IMR-90 (cell line): ENCODE measurements around the gene PLPP3. TPM values are rescaled to one million over a fixed set of nuclear protein-coding genes. Genes with fewer than 3 reads are reported as not detected.

Source experiments
- ATAC-seq: fragments of 200-7000 bp; cut with Tn5 transposase; 2 replicates; pipeline ENCODE4 v1.9.1; 2020; ENCODE audit warnings: low read depth, mild to moderate bottlenecking, moderate library complexity
- BruUV-seq: library from RNA; stranded (reverse); fragments of 400-500 nt; replicated peaks from 2 replicates; lab custom pipeline; 2021; lab: Mats Ljungman, UMichigan
- CTCF ChIA-PET: fragments of 300-600 bp; formaldehyde crosslinking; extraction: SDS; loops from one replicate; lab custom pipeline; 2021; ENCODE audit warnings: antibody characterized with exemption; lab: Yijun Ruan, JAX
- POLR2A ChIA-PET: fragments of 300-600 bp; sonication (Branson Sonifier 250); formaldehyde crosslinking; loops from one replicate; lab custom pipeline; 2022; ENCODE audit warnings: antibody characterized with exemption; ENCODE audit not compliant: unreplicated experiment; lab: Charles Lee
- DNase-seq: peaks from one replicate; pipeline ENCODE4 v3.0.0; 2013
- H2AFZ ChIP-seq: replicated peaks from 2 replicates; pipeline ENCODE3; 2013; ENCODE audit warnings: low read length, mild to moderate bottlenecking; ENCODE audit not compliant: poor library complexity
- H2AK5ac ChIP-seq: 2 replicates; pipeline ENCODE4 v1.6.1; 2013; ENCODE audit warnings: low read depth, low read length, inconsistent platforms
- H2AK9ac ChIP-seq: replicated peaks from 2 replicates; pipeline ENCODE3; 2013; ENCODE audit warnings: mild to moderate bottlenecking, low read depth, low read length, moderate library complexity; ENCODE audit not compliant: poor library complexity
- H2BK120ac ChIP-seq: 2 replicates; pipeline ENCODE4 v1.6.1; 2013; ENCODE audit warnings: low read depth, low read length, inconsistent platforms
- H2BK15ac ChIP-seq: 3 replicates; pipeline ENCODE4 v1.6.1; 2013; ENCODE audit warnings: low read depth, low read length, inconsistent platforms
- H2BK20ac ChIP-seq: 2 replicates; pipeline ENCODE4 v1.6.1; 2013; ENCODE audit warnings: low read depth, mild to moderate bottlenecking, inconsistent platforms, low read length, moderate library complexity
- H2BK5ac ChIP-seq: 2 replicates; pipeline ENCODE4 v1.6.1; 2013; ENCODE audit warnings: mild to moderate bottlenecking, low read depth, low read length, inconsistent platforms; ENCODE audit not compliant: poor library complexity, severe bottlenecking
- H3K14ac ChIP-seq: replicated peaks from 2 replicates; pipeline ENCODE4 v1.6.1; 2013; ENCODE audit warnings: low read depth, low read length, inconsistent platforms
- H3K18ac ChIP-seq: 2 replicates; pipeline ENCODE4 v1.6.1; 2013; ENCODE audit warnings: low read depth, low read length, control low read depth
- H3K23ac ChIP-seq: 2 replicates; pipeline ENCODE4 v1.6.1; 2013; ENCODE audit warnings: low read depth, low read length, inconsistent platforms
- H3K27ac ChIP-seq: 2 replicates; pipeline ENCODE4 v1.5.1; 2013; ENCODE audit warnings: mild to moderate bottlenecking, control low read depth, low read length; ENCODE audit not compliant: insufficient read depth
- H3K27me3 ChIP-seq: 2 replicates; pipeline ENCODE4 v1.6.1; 2013; ENCODE audit warnings: low read length; ENCODE audit not compliant: control insufficient read depth, insufficient read depth
- H3K36me3 ChIP-seq: 2 replicates; pipeline ENCODE4 v1.6.1; 2013; ENCODE audit warnings: low read length, mixed read lengths; ENCODE audit not compliant: control insufficient read depth, insufficient read depth
- H3K4ac ChIP-seq: 2 replicates; pipeline ENCODE4 v1.6.1; 2013; ENCODE audit warnings: low read depth, low read length, inconsistent platforms
- H3K4me1 ChIP-seq: 2 replicates; pipeline ENCODE4 v1.6.1; 2013; ENCODE audit warnings: low read length, mixed read lengths; ENCODE audit not compliant: control insufficient read depth, insufficient read depth
- H3K4me2 ChIP-seq: 2 replicates; pipeline ENCODE4 v1.6.1; 2013; ENCODE audit warnings: low read depth, mild to moderate bottlenecking, control low read depth, low read length, moderate library complexity
- H3K4me3 ChIP-seq: 2 replicates; pipeline ENCODE4 v1.5.1; 2013; ENCODE audit warnings: low read depth, mild to moderate bottlenecking, control low read depth, low read length, moderate library complexity; ENCODE audit not compliant: insufficient read depth
- H3K56ac ChIP-seq: 2 replicates; pipeline ENCODE4 v1.6.1; 2013; ENCODE audit warnings: low read length, inconsistent platforms; ENCODE audit not compliant: insufficient read depth; ENCODE audit errors: extremely low read depth
- H3K79me1 ChIP-seq, 2 experiments: 2 replicates each; pipeline ENCODE4 v1.6.1; 2013; ENCODE audit warnings: low read length in 2 of 2, inconsistent platforms in 1 of 2, low read depth in 1 of 2
- H3K9ac ChIP-seq: 2 replicates; pipeline ENCODE4 v1.6.1; 2013; ENCODE audit warnings: low read depth, low read length, control low read depth
- H3K9me1 ChIP-seq: 2 replicates; pipeline ENCODE4 v1.6.1; 2013; ENCODE audit warnings: low read length, inconsistent platforms; ENCODE audit not compliant: insufficient read depth
- H3K9me3 ChIP-seq: 2 replicates; pipeline ENCODE4 v1.6.1; 2013; ENCODE audit warnings: low read length; ENCODE audit not compliant: control insufficient read depth, insufficient read depth
- H4K20me1 ChIP-seq: 2 replicates; pipeline ENCODE4 v1.6.1; 2013; ENCODE audit warnings: low read length, inconsistent platforms; ENCODE audit not compliant: insufficient read depth
- H4K5ac ChIP-seq: 2 replicates; pipeline ENCODE4 v1.6.1; 2013; ENCODE audit warnings: mild to moderate bottlenecking, low read depth, low read length, control low read depth
- H4K8ac ChIP-seq, 2 experiments: 2 replicates each; pipeline ENCODE4 v1.6.1; 2013; ENCODE audit warnings: low read depth in 2 of 2, low read length in 2 of 2, control low read depth in 1 of 2, inconsistent platforms in 1 of 2
- H4K91ac ChIP-seq: 2 replicates; pipeline ENCODE4 v1.6.1; 2013; ENCODE audit warnings: low read depth, low read length, inconsistent platforms; ENCODE audit not compliant: insufficient read depth
- BHLHE40 ChIP-seq: fragments of 150-350 bp; IDR thresholded peaks from 2 replicates; pipeline ENCODE4 v1.6.1; 2016; ENCODE audit warnings: mild to moderate bottlenecking, low read depth, low read length
- CEBPB ChIP-seq: IDR thresholded peaks from 2 replicates; pipeline ENCODE4 v1.6.1; 2012; ENCODE audit warnings: low read depth, low read length, improper control_type of control experiment
- CHD1 ChIP-seq: IDR thresholded peaks from 2 replicates; pipeline ENCODE4 v1.6.1; 2012; ENCODE audit warnings: low read depth, low read length, improper control_type of control experiment
- ELK1 ChIP-seq: fragments of 150-350 bp; IDR thresholded peaks from 2 replicates; pipeline ENCODE4 v1.6.1; 2016; ENCODE audit warnings: low read depth, mild to moderate bottlenecking, low read length, moderate library complexity, borderline replicate concordance
- FOS ChIP-seq: fragments of 150-350 bp; IDR thresholded peaks from 2 replicates; pipeline ENCODE4 v1.6.1; 2016; ENCODE audit warnings: low read depth, low read length
- MAFK ChIP-seq: IDR thresholded peaks from 2 replicates; pipeline ENCODE4 v1.6.1; 2012; ENCODE audit warnings: low read depth, low read length, improper control_type of control experiment
- MAZ ChIP-seq: IDR thresholded peaks from 2 replicates; pipeline ENCODE4 v1.6.1; 2012; ENCODE audit warnings: low read depth, mild to moderate bottlenecking, low read length, improper control_type of control experiment, moderate library complexity, borderline replicate concordance
- MXI1 ChIP-seq: IDR thresholded peaks from 2 replicates; pipeline ENCODE4 v1.6.1; 2012; ENCODE audit warnings: low read depth, mild to moderate bottlenecking, low read length, moderate library complexity, borderline replicate concordance
- POLR2A ChIP-seq: IDR thresholded peaks from 2 replicates; pipeline ENCODE4 v1.6.1; 2012; ENCODE audit warnings: mild to moderate bottlenecking, low read depth, low read length
- RAD21 ChIP-seq: IDR thresholded peaks from 2 replicates; pipeline ENCODE4 v1.6.1; 2012; ENCODE audit warnings: low read length, improper control_type of control experiment
- RCOR1 ChIP-seq: IDR thresholded peaks from 2 replicates; pipeline ENCODE4 v1.6.1; 2012; ENCODE audit warnings: mild to moderate bottlenecking, low read length, improper control_type of control experiment; ENCODE audit not compliant: insufficient replicate concordance
- RFX5 ChIP-seq: IDR thresholded peaks from 2 replicates; pipeline ENCODE4 v1.8.0; 2012; ENCODE audit warnings: low read depth, mild to moderate bottlenecking, low read length, moderate library complexity
- SMC3 ChIP-seq: fragments of 150-350 bp; IDR thresholded peaks from 2 replicates; pipeline ENCODE4 v1.6.1; 2016; ENCODE audit warnings: low read depth, mild to moderate bottlenecking, antibody characterized with exemption, low read length, moderate library complexity
- USF2 ChIP-seq: fragments of 150-350 bp; IDR thresholded peaks from 2 replicates; pipeline ENCODE4 v1.6.1; 2017; ENCODE audit warnings: mild to moderate bottlenecking, antibody characterized with exemption, low read length, low read depth
- WGBS, 2 experiments: methylation state at CpG; one replicate each; pipeline versions ENCODE4 v1.1.5 to v1.1.7; 2013; ENCODE audit warnings: missing lambda C conversion rate in 2 of 2; ENCODE audit not compliant: insufficient read length in 1 of 2; ENCODE audit errors: extremely low coverage in 2 of 2; 5-methylcytosine and 5-hydroxymethylcytosine counted together
- dilution Hi-C: fragments of 300-500 bp; cut with HindIII; formaldehyde crosslinking; loops from one replicate; pipeline ENCODE4 v1.14.3; 2018; ENCODE audit warnings: low sequenced_read_pairs; ENCODE audit not compliant: unreplicated experiment
- in situ Hi-C: fragments of 300-500 bp; cut with MboI; formaldehyde crosslinking; loops from 3 replicates; pipeline ENCODE4 v1.14.3; 2019; ENCODE audit warnings: low sequenced_read_pairs, inconsistent platforms, mixed read lengths
- intact Hi-C: fragments of 100-400 bp; cut with micrococcal nuclease; formaldehyde crosslinking; loops from 2 replicates; pipeline ENCODE4 v1.10.0; 2022
- polyA plus RNA-seq, 3 experiments: library from polyadenylated mRNA; depleted of rRNA; stranded (reverse); fragments of >200 nt; gene quantifications; 2 replicates each; pipeline ENCODE4 v1.2.3, GENCODE V29; 2012; ENCODE audit warnings: low replicate concordance in 1 of 3
- total RNA-seq: library from RNA; depleted of rRNA; stranded (reverse); fragments of >200 nt; gene quantifications from 2 replicates; pipeline ENCODE4 v1.2.3, GENCODE V29; 2012
- TF ChIP-seq, protein P1 (sequence below): conservative IDR thresholded peaks from 2 replicates; pipeline ENCODE4 v1.5.1; 2012; ENCODE audit warnings: mild to moderate bottlenecking, low read depth, low read length, improper control_type of control experiment

Gene PLPP3
- total and polyA plus RNA-seq, 2 of the 4 experiments (the other 2 are of a cell fraction) = 49.9 to 56.6 TPM

GRCh38 chr1:56453417-56454078 lies 125.8 kb downstream of the PLPP3 start:
- TF ChIP-seq RCOR1 (no peak), USF2 (no peak), ELK1 (no peak), POLR2A (no peak), SMC3 (no peak), FOS (no peak), CHD1 (no peak), RFX5 (no peak), MAZ (no peak), BHLHE40 (no peak), MXI1 (no peak), MAFK (no peak), RAD21 (no peak), CEBPB (no peak)
- TF ChIP-seq, protein P1, sequence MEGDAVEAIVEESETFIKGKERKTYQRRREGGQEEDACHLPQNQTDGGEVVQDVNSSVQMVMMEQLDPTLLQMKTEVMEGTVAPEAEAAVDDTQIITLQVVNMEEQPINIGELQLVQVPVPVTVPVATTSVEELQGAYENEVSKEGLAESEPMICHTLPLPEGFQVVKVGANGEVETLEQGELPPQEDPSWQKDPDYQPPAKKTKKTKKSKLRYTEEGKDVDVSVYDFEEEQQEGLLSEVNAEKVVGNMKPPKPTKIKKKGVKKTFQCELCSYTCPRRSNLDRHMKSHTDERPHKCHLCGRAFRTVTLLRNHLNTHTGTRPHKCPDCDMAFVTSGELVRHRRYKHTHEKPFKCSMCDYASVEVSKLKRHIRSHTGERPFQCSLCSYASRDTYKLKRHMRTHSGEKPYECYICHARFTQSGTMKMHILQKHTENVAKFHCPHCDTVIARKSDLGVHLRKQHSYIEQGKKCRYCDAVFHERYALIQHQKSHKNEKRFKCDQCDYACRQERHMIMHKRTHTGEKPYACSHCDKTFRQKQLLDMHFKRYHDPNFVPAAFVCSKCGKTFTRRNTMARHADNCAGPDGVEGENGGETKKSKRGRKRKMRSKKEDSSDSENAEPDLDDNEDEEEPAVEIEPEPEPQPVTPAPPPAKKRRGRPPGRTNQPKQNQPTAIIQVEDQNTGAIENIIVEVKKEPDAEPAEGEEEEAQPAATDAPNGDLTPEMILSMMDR = no peak
- Histone ChIP-seq H3K79me1 (no peaks in the 10 kb centered on the region), H3K9me1 (no peaks in the 10 kb centered on the region; the same call in 1 of the 2 replicates), H3K4me1 (peaks cover 7% of the 10 kb centered on the region; the same call in 1 of the 2 replicates), H4K91ac (no peak overlapping the region), H3K18ac (no peak overlapping the region; the same call in 1 of the 2 replicates), H2AFZ (no peak overlapping the region), H3K36me3 (no peaks in the 10 kb centered on the region), H3K27ac (no peak overlapping the region), H2AK9ac (no peak overlapping the region), H3K14ac (no peak overlapping the region), H3K4me2 (no peak overlapping the region), H2BK120ac (no peak overlapping the region), H2AK5ac (no peak overlapping the region), H2BK20ac (no peak overlapping the region), H3K9ac (no peak overlapping the region), H4K20me1 (no peaks in the 10 kb centered on the region), H2BK5ac (no peak overlapping the region), H3K23ac (no peak overlapping the region), H3K27me3 (no peaks in the 10 kb centered on the region), H3K9me3 (no peaks in the 10 kb centered on the region), H4K5ac (no peak overlapping the region), H3K4me3 (no peak overlapping the region), H3K4ac (no peak overlapping the region), H4K8ac (no peak overlapping the region), H3K56ac (no peak overlapping the region), H2BK15ac (no peak overlapping the region)
- DNase-seq (no peak), ATAC-seq (no peak)
- in situ Hi-C loops (no loop called here), intact Hi-C loops (no loop called here), dilution Hi-C loops (no loop called here)
- ChIA-PET POLR2A (interaction anchor here (0.6 kb wide), 1 partner anchor 107 kb away, joined by 4 read pairs; no protein-coding TSS in a partner anchor), CTCF (no interaction called here)
- no TSS peak for BruUV-seq
- WGBS, 2 experiments = 50% methylated on average over 2 of the region's 10 CpGs; no CpG with 5 or more reads in 1 of the 2 experiments
